ENCODE measurements around the gene RFTN2. TPM values are rescaled to one million over a fixed set of nuclear protein-coding genes. Genes with fewer than 3 reads are reported as not detected.

The RFTN2 gene
- polyA plus RNA-seq, 1 donor from 2014 or later = 0.06 TPM

GRCh38 chr2:197675711-197676188 is 363 bp upstream of the RFTN2 start:
- Histone ChIP-seq H3K4me2 (ENCODE audit: low read length) (no peak overlapping the region), H3F3A (ENCODE audit: insufficient read depth, low read length, poor library complexity, severe bottlenecking) (no peaks in the 10 kb centered on the region), H3K27me3 (ENCODE audit: insufficient read depth, low read depth, low read length) (no peaks in the 10 kb centered on the region), H2AFZ (ENCODE audit: low read depth, low read length) (no peak overlapping the region), H3K36me3 (ENCODE audit: insufficient read depth, low read length) (no peaks in the 10 kb centered on the region), H3K79me2 (replicated peaks; ENCODE audit: insufficient read depth, low read length) (peaks cover 4% of the 10 kb centered on the region), H4K20me1 (ENCODE audit: insufficient read depth) (no peaks in the 10 kb centered on the region), H3K9me3 (ENCODE audit: low read length) (no peaks in the 10 kb centered on the region), H3K9me2 (ENCODE audit: insufficient read depth, low read length) (no peaks in the 10 kb centered on the region), H3K9ac (ENCODE audit: low read length) (no peak overlapping the region), H3K4me3 (ENCODE audit: low read length) (peak overlapping the region; percentile 45), H3K27ac (ENCODE audit: low read length) (no peak overlapping the region)
- TF ChIP-seq REST (IDR thresholded peaks at IDR 0.05; ENCODE audit: borderline replicate concordance) (no peak), EP300 (conservative IDR thresholded peaks at IDR 0.05; ENCODE audit: poor library complexity, severe bottlenecking) (no peak), MXI1 (conservative IDR thresholded peaks at IDR 0.05; ENCODE audit: poor library complexity, severe bottlenecking) (no peak), RAD21 (conservative IDR thresholded peaks at IDR 0.05) (no peak), EZH2 (IDR thresholded peaks at IDR 0.05; ENCODE audit: borderline replicate concordance, insufficient read depth, low read length, poor library complexity, severe bottlenecking) (no peak), SMC3 (conservative IDR thresholded peaks at IDR 0.05; ENCODE audit: poor library complexity) (no peak), TAF1 (IDR thresholded peaks at IDR 0.05; ENCODE audit: low read depth) (no peak), POLR2AphosphoS5 (IDR thresholded peaks at IDR 0.05) (no peak), CTCF (IDR thresholded peaks at IDR 0.05; ENCODE audit: poor library complexity, severe bottlenecking) (no peak)

GRCh38 chr2:197674591-197674990 is 796 bp downstream of the RFTN2 start:
- H3K79me2 ChIP-seq (replicated peaks; ENCODE audit: insufficient read depth, low read length) = peaks cover 4% of the 10 kb centered on the region
- H2AFZ ChIP-seq (ENCODE audit: low read depth, low read length) = no peak overlapping the region
- no peak overlapping the region for H3K27ac ChIP-seq (ENCODE audit: low read length)
- H3K36me3 ChIP-seq (ENCODE audit: insufficient read depth, low read length) = no peaks in the 10 kb centered on the region
- H3K4me2 ChIP-seq (ENCODE audit: low read length) = no peak overlapping the region
- no peaks in the 10 kb centered on the region for H3K9me2 ChIP-seq (ENCODE audit: insufficient read depth, low read length)
- no peak overlapping the region for H3K4me3 ChIP-seq (ENCODE audit: low read length)
- H3F3A ChIP-seq (ENCODE audit: insufficient read depth, low read length, poor library complexity, severe bottlenecking) = no peaks in the 10 kb centered on the region
- no peaks in the 10 kb centered on the region for H4K20me1 ChIP-seq (ENCODE audit: insufficient read depth)
- H3K9me3 ChIP-seq (ENCODE audit: low read length) = no peaks in the 10 kb centered on the region
- no peaks in the 10 kb centered on the region for H3K27me3 ChIP-seq (ENCODE audit: insufficient read depth, low read depth, low read length)
- TF ChIP-seq RAD21 (conservative IDR thresholded peaks at IDR 0.05) = no peak
- no peak for TF ChIP-seq REST (IDR thresholded peaks at IDR 0.05; ENCODE audit: borderline replicate concordance)
- TF ChIP-seq POLR2AphosphoS5 (IDR thresholded peaks at IDR 0.05) = no peak
- no peak for TF ChIP-seq SMC3 (conservative IDR thresholded peaks at IDR 0.05; ENCODE audit: poor library complexity)
- TF ChIP-seq MXI1 (conservative IDR thresholded peaks at IDR 0.05; ENCODE audit: poor library complexity, severe bottlenecking) = no peak
- no peak for TF ChIP-seq TAF1 (IDR thresholded peaks at IDR 0.05; ENCODE audit: low read depth)
- TF ChIP-seq EP300 (conservative IDR thresholded peaks at IDR 0.05; ENCODE audit: poor library complexity, severe bottlenecking) = no peak
- no peak overlapping the region for H3K9ac ChIP-seq (ENCODE audit: low read length)

Measured in neural cell (in vitro differentiated cells).